HFFc6 (cell line): Measurements from ENCODE around the gene DCP1A. TPM values are rescaled to one million over a fixed set of nuclear protein-coding genes. Genes with fewer than 3 reads are reported as not detected.
"Not testable (repeated sequence)": the region's sequence is repeated elsewhere in the genome, so short reads cannot be mapped to it uniquely, and the experiment has no call there.

ENCODE experiments used
- DNase-seq: peaks from one replicate; pipeline ENCODE4 v3.0.0-alpha.2; 2018
- H3K27ac Mint-ChIP-seq: 2 replicates; pipeline ENCODE4 v1.8.0; 2020; ENCODE audit warnings: mild to moderate bottlenecking, mixed read lengths
- H3K27me3 Mint-ChIP-seq: 2 replicates; pipeline ENCODE4 v1.8.0; 2021; ENCODE audit warnings: mild to moderate bottlenecking, moderate library complexity, mixed read lengths; ENCODE audit not compliant: insufficient read depth
- H3K36me3 Mint-ChIP-seq: 2 replicates; pipeline ENCODE4 v1.8.0; 2021; ENCODE audit warnings: low read depth, mixed read lengths
- H3K4me1 Mint-ChIP-seq: 2 replicates; pipeline ENCODE4 v1.8.0; 2020; ENCODE audit warnings: low read depth, mixed read lengths
- H3K4me3 Mint-ChIP-seq: 2 replicates; pipeline ENCODE4 v1.8.0; 2020; ENCODE audit warnings: mild to moderate bottlenecking, moderate library complexity, mixed read lengths
- H3K9me3 Mint-ChIP-seq: 2 replicates; pipeline ENCODE4 v1.8.0; 2020; ENCODE audit warnings: mild to moderate bottlenecking, mixed read lengths
- CTCF ChIP-seq: fragments of 200-600 bp; sonication (generic); IDR thresholded peaks from 2 replicates; pipeline ENCODE4 v1.5.0; 2021; ENCODE audit warnings: antibody characterized with exemption, mild to moderate bottlenecking
- total RNA-seq, 6 experiments: library from RNA; stranded (reverse); fragmentation: NEBNext Ultra II Directional; extraction: Animal tissue kit (Norgen Biotek cat#: 25700); gene quantifications; 2 replicates in 1 of 6; 3 replicates in 5 of 6; pipeline ENCODE4 v1.2.3, GENCODE V29; 2021

The DCP1A gene
- total RNA-seq, 6 experiments from 2014 or later = 14.9 to 18.8 (median 16.6) TPM

DNA sequence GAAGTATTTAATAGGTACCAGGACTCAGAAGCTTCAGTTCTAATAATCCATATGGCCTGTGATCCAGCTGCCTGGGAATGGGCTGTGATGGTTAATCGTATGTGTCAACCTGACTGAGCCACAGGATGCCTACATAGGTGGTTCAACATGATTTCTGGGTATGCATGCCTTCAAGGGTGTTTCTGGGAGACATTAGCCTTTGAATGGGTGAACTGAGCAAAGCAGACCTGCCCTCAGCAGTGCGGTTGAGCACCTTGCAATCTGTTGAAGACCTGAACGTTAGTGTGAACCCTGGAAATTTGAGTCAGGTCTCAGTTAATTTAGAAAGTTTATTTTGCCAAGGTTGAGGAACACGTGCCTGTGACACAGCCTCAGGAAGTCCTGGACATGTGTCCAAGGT, 68.7 kb downstream of the DCP1A start:
- Mint-ChIP-seq H3K27ac (no peak overlapping the region), H3K9me3 (no peaks in the 10 kb centered on the region), H3K4me1 (no peaks in the 10 kb centered on the region), H3K27me3 (no peaks in the 10 kb centered on the region), H3K36me3 (no peaks in the 10 kb centered on the region; the same call in 1 of the 2 replicates), H3K4me3 (no peak overlapping the region)
- TF ChIP-seq CTCF = no peak
- DNase-seq = no peak

DNA sequence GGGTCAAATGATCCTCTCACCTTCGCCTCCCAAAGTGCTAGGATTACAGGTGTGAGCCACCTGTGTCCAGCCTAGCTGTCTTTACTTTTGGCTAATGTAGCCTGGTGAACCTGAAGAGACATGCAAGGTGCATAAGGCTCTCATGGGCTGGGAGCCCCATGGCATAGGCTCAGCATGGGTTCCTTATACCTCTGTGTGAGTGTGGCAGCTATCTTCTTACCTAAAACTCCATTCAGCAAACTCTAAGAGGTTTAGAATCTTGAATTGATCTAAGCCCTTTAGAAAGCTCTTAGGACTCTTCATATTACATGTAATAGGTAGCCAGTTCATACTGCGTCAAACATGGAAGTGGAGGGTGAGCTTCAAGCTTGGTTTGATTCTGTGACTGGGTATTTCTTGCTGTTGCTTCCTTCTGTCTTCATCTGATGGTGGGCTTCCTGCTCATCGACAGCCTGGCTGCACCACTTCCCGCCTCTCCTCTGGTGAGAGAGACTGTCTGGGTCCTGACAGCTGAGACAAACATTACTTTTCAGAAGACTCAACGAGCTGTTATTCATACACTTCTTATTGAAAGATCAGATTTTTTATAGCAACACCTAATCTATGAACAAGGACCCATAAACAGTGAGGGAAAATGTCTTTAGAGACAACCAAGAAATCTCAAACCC, 72.3 kb downstream of the DCP1A start:
- DNase-seq = no peak
- no peak overlapping the region for H3K4me3 Mint-ChIP-seq
- H3K27ac Mint-ChIP-seq = no peak overlapping the region
- peaks cover 14% of the 10 kb centered on the region for H3K4me1 Mint-ChIP-seq
- no peak for TF ChIP-seq CTCF
- H3K36me3 Mint-ChIP-seq = no peaks in the 10 kb centered on the region
- H3K27me3 Mint-ChIP-seq = no peaks in the 10 kb centered on the region; the same call in 1 of the 2 replicates
- no peaks in the 10 kb centered on the region for H3K9me3 Mint-ChIP-seq

DNA sequence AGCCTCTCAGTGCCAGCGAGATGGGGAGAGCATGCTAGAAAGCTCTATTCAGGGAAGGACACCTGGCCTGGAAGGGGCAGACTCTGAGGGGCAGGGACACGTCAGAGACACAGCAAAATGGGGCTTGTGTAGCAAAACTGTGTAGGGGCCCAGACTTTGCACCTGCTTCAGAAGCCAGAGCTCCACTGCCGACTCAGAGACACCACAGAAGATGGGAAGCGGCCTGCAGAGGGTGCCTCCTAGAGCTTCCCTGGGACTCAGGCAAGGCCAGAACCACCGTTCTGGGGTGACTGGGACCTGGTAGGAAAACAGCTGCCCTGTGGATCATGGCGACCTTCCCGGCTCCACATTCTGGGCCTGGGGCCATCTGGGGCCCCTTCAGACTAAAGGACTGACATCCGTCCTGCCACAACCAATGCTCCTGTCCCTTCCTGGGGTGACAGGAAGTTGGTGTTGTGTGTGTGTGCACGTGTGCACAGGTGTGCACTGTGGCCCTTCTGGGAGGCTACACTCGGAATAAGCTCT, 74.1 kb downstream of the DCP1A start:
- DNase-seq = no peak
- H3K36me3 Mint-ChIP-seq = no peaks in the 10 kb centered on the region
- no peaks in the 10 kb centered on the region; the same call in 1 of the 2 replicates for H3K27me3 Mint-ChIP-seq
- peaks cover 24% of the 10 kb centered on the region for H3K4me1 Mint-ChIP-seq
- H3K9me3 Mint-ChIP-seq = no peaks in the 10 kb centered on the region
- no peak overlapping the region for H3K4me3 Mint-ChIP-seq
- TF ChIP-seq CTCF = no peak
- H3K27ac Mint-ChIP-seq = no peak overlapping the region; the same call in 1 of the 2 replicates

DNA sequence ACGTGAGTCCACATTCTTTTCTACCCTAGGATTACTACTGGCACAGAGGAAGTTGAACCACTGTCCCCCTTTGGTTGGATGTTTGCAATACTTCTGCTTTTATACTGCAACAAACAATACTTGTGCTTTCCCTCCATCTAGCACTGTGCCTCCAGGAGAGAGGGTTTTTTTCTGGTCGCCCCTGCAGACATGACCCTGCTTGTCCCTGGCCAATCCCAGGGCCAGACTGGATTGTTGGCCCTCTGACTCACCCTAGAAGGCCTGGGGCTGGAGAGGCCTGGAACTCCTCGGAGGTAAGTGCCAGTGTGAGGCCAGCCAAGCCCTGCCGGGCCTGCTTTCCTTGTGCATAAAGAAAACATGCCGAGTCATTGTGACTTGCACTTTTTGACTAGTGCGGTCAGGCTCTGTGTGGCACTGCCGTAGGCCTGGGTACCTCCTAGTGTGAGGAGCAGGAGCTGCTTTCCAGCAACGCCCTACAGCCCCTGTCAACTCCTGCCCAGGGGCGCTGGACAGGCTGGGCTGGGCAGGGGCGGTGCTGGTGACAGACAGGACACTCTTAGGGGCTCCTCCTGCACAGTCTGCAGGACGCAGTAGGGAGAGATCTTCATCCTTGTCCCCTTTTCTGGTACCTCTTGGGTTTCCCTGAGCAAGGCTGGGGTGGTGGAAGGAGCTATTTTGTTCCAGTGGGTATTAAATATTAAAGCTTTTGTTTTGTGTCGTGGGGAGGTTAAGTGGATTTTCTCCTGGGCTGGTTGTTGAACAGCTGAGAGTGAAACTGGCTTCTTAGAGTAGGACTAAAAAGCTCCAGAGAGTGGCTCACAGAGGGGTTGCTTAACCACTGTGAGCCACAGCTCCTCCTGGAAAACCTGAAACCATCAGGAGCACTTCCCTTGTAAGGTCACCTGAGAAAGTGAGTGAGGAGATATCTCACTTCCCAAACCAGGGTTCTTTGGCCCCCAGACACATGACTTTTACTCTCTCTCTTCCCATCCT, 77.2 kb downstream of the DCP1A start:
- H3K4me1 Mint-ChIP-seq = peaks cover 33% of the 10 kb centered on the region
- peak; percentile 100 for DNase-seq
- no peaks in the 10 kb centered on the region for H3K9me3 Mint-ChIP-seq
- H3K27ac Mint-ChIP-seq = peak overlapping the region; percentile 100
- H3K27me3 Mint-ChIP-seq = no peaks in the 10 kb centered on the region; the same call in 1 of the 2 replicates
- TF ChIP-seq CTCF = no peak
- peak overlapping the region; percentile 73 for H3K4me3 Mint-ChIP-seq
- H3K36me3 Mint-ChIP-seq = no peaks in the 10 kb centered on the region

- not testable (repeated sequence) for H3K9me3 Mint-ChIP-seq, H3K27me3 Mint-ChIP-seq, H3K4me3 Mint-ChIP-seq, DNase-seq, H3K36me3 Mint-ChIP-seq
- Mint-ChIP-seq H3K4me1 (peaks cover 37% of the 10 kb centered on the region), H3K27ac (peak overlapping the region; percentile 100)
Observed at GRCh38 chr3:53269193-53269592, 78.2 kb downstream of the DCP1A start.
